MCF 10A (cell line): ENCODE measurements around the gene KCNJ6. TPM values are rescaled to one million over a fixed set of nuclear protein-coding genes. Genes with fewer than 3 reads are reported as not detected.
A peak's percentile ranks its signal among the peaks of the same experiment; 100 is the strongest.

Source experiments
- BruUV-seq: library from RNA; stranded (reverse); fragments of 400-500 nt; replicated peaks from 2 replicates; lab custom pipeline; 2021; lab: Mats Ljungman, UMichigan
- CTCF ChIA-PET: fragments of 300-600 bp; sonication (Branson Sonifier 250); formaldehyde crosslinking; extraction: SDS; loops from one replicate; lab custom pipeline; 2021; ENCODE audit warnings: antibody characterized with exemption, inconsistent platforms; lab: Yijun Ruan, JAX
- POLR2A ChIA-PET: fragments of 300-600, 350-650 bp; sonication (Branson Sonifier 250); formaldehyde crosslinking; extraction: SDS; loops from one replicate; lab custom pipeline; 2020; ENCODE audit warnings: antibody characterized with exemption, inconsistent platforms; lab: Yijun Ruan, JAX
- DNase-seq: peaks from one replicate; pipeline ENCODE4 v3.0.0-alpha.2; 2018; ENCODE audit not compliant: unreplicated experiment
- H3K27ac Mint-ChIP-seq: one replicate; pipeline ENCODE4 v1.8.0; 2022; ENCODE audit warnings: mild to moderate bottlenecking, low read depth, mixed read lengths; ENCODE audit not compliant: unreplicated experiment
- H3K27me3 Mint-ChIP-seq: one replicate; pipeline ENCODE4 v1.8.0; 2022; ENCODE audit warnings: mixed read lengths; ENCODE audit not compliant: insufficient read depth, unreplicated experiment
- H3K36me3 Mint-ChIP-seq: one replicate; pipeline ENCODE4 v1.8.0; 2022; ENCODE audit warnings: mild to moderate bottlenecking, moderate library complexity, mixed read lengths; ENCODE audit not compliant: insufficient read depth, unreplicated experiment
- H3K4me1 Mint-ChIP-seq: one replicate; pipeline ENCODE4 v1.8.0; 2022; ENCODE audit warnings: mixed read lengths; ENCODE audit not compliant: insufficient read depth, unreplicated experiment
- H3K4me3 Mint-ChIP-seq: one replicate; pipeline ENCODE4 v1.8.0; 2022; ENCODE audit warnings: mild to moderate bottlenecking, moderate library complexity, mixed read lengths; ENCODE audit not compliant: unreplicated experiment
- H3K9me3 Mint-ChIP-seq: one replicate; pipeline ENCODE4 v1.8.0; 2022; ENCODE audit warnings: mixed read lengths; ENCODE audit not compliant: unreplicated experiment
- CTCF ChIP-seq: fragments of 200-600 bp; IDR thresholded peaks from one replicate; pipeline ENCODE4 v1.8.0; 2022; ENCODE audit warnings: antibody characterized with exemption, mild to moderate bottlenecking; ENCODE audit not compliant: unreplicated experiment
- intact Hi-C: fragments of 100-400 bp; cut with micrococcal nuclease; formaldehyde crosslinking; loops from 2 replicates; pipeline ENCODE4 v1.14.1; 2022
- total RNA-seq: library from RNA; stranded (reverse); gene quantifications from 2 replicates; pipeline ENCODE4 v1.2.3, GENCODE V29; 2022

The KCNJ6 gene
- total RNA-seq, 1 experiment from 2014 or later: 0.28 TPM

DNA sequence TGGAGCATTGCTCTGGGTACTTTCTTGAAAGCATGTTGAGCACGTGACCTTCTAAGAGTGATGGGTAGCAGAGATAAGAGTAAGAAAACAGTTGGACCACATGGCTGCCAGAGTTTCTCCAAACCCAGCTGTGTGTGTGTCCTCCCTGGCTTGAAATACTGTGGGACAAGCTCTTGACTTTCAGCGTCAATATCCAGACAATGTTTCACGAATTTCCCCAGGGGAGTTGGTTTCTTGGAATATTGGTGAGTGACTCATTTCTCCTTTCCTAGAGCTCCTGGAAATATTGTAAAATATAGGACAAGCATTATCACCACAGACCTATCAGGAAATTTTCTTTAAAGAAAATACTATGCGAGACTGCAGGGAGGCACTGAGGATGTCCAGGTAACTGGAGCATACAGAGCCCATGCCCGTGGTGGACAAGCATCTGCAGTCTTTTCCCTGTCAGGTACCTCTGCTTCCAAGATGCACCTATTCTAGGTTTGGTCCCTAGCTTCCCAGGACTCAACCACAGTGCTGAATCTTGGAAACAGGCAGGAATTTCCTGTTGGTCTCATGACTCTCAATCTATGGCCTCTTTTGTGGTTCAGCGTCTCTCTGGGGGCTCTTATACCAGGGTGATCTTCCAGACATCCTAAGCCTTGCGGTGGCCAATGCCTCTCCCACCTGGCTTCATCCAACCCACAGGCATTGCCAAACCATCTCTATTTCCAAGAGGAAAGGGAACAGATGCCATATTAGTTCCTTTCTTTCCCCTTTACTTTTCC lies 67.4 kb downstream of the KCNJ6 start:
- TF ChIP-seq CTCF: no peak
- H3K27ac Mint-ChIP-seq: peak overlapping the region; percentile 39
- ChIA-PET POLR2A (no interaction called here), CTCF (interaction anchor here (0.7 kb wide), 1 partner anchor 137 kb away, joined by 3 read pairs; no protein-coding TSS in a partner anchor)
- intact Hi-C loops: no loop called here
- no peaks in the 10 kb centered on the region for H3K36me3 Mint-ChIP-seq
- H3K4me3 Mint-ChIP-seq: no peak overlapping the region
- no peaks in the 10 kb centered on the region for H3K27me3 Mint-ChIP-seq
- no TSS peak for BruUV-seq
- peaks cover 27% of the 10 kb centered on the region for H3K9me3 Mint-ChIP-seq
- peaks cover 26% of the 10 kb centered on the region for H3K4me1 Mint-ChIP-seq
- peak; percentile 33 for DNase-seq

DNA sequence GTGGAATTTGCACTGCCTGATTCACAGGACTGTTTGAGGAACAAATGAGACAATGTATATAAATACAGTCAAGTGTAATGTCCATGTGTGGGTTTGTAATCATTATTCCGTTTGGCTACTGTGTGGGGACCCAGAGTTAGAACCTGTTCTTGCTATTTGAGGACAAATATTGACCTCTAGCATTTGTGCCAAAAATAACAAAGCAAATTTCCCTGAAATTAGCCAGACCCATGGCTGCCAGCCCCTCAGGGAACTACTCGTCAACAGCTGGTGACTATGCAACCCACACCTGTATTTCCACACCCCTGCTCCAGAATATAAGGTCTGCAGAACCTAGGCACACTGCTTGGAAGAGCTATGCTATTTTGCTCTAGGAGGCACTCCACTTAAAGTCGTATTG lies 70.7 kb downstream of the KCNJ6 start:
- no TSS peak for BruUV-seq
- Mint-ChIP-seq H3K9me3 (peaks cover 14% of the 10 kb centered on the region), H3K27ac (no peak overlapping the region), H3K4me3 (no peak overlapping the region), H3K27me3 (no peaks in the 10 kb centered on the region), H3K36me3 (no peaks in the 10 kb centered on the region), H3K4me1 (peaks cover 26% of the 10 kb centered on the region)
- no peak for DNase-seq
- ChIA-PET CTCF (no interaction called here), POLR2A (interaction anchor here (0.8 kb wide), 2 partner anchors 17 to 26 kb away, joined by 3 read pairs; no protein-coding TSS in a partner anchor)
- no peak for TF ChIP-seq CTCF
- intact Hi-C loops: no loop called here

DNA sequence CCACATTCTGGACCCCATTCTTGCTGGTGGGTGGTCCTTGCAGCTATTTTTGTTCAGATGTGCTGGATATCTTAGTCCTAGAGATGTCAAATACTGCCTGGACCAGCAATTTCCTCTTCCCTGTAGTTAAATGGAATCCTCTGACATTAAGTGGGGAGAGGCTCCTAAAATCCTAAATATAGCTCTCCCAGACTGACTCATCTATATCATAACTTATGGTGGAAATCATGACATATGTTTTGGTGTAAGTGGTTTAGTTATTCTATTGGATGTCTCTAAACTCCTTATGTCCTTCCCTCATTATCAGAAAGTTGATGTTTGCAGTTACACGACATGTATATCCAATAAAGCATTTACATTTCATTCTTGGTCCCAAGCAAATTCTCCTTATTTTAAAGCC lies 73.1 kb downstream of the KCNJ6 start:
- POLR2A ChIA-PET: interaction anchor here (0.6 to 0.9 kb wide), 2 partner anchors 14 to 70 kb away, joined by 3 read pairs; no protein-coding TSS in a partner anchor
- Mint-ChIP-seq H3K4me3 (no peak overlapping the region), H3K27me3 (no peaks in the 10 kb centered on the region), H3K27ac (no peak overlapping the region), H3K4me1 (peaks cover 15% of the 10 kb centered on the region), H3K9me3 (peaks cover 15% of the 10 kb centered on the region), H3K36me3 (no peaks in the 10 kb centered on the region)
- CTCF ChIA-PET: no interaction called here
- no TSS peak for BruUV-seq
- no peak for DNase-seq
- no peak for TF ChIP-seq CTCF
- intact Hi-C loops: no loop called here

GRCh38 chr21:37842163-37842919 lies 73.9 kb downstream of the KCNJ6 start:
- CTCF ChIA-PET: no interaction called here
- Mint-ChIP-seq H3K4me1 (peaks cover 15% of the 10 kb centered on the region), H3K27ac (no peak overlapping the region), H3K4me3 (no peak overlapping the region), H3K27me3 (no peaks in the 10 kb centered on the region), H3K36me3 (no peaks in the 10 kb centered on the region), H3K9me3 (peaks cover 7% of the 10 kb centered on the region)
- no peak for DNase-seq
- POLR2A ChIA-PET: interaction anchor here (0.7 to 0.9 kb wide), 2 partner anchors 13 to 96 kb away, joined by 3 to 4 read pairs; no protein-coding TSS in a partner anchor
- intact Hi-C loops: no loop called here
- TF ChIP-seq CTCF: no peak
- BruUV-seq: no TSS peak
